ENCODE data around the gene MCTP1.
"Not testable (repeated sequence)": the region's sequence is repeated elsewhere in the genome, so short reads cannot be mapped to it uniquely, and the experiment has no call there.

The MCTP1 gene

GRCh38 chr5:94853120-94853519 is 431.8 kb downstream of the MCTP1 start:
- DNase-seq: no peak

DNA sequence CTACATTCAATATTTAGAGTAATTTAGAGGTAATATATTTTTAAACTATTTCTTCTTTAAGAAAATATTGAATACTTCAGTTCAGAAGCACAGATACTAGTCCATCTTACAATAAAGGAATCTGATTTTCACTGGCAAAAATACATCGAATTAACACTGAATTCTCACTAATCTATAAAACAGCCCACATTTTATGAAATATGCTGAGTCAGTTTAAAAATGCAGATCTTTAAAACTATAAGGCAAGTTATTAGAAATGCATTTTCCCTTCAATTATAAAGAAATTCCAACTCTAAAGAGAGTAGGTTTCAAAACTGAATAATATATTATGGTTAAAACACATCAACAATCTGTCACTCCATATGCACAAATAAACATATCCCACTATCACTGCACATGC is 433.9 kb downstream of the MCTP1 start:
- no peak for DNase-seq

- DNase-seq: peak; percentile 66
Measured at GRCh38 chr5:94849821-94850736, 434.8 kb downstream of the MCTP1 start.

GRCh38 chr5:94849324-94849723 is 435.6 kb downstream of the MCTP1 start:
- no peak for DNase-seq

DNA sequence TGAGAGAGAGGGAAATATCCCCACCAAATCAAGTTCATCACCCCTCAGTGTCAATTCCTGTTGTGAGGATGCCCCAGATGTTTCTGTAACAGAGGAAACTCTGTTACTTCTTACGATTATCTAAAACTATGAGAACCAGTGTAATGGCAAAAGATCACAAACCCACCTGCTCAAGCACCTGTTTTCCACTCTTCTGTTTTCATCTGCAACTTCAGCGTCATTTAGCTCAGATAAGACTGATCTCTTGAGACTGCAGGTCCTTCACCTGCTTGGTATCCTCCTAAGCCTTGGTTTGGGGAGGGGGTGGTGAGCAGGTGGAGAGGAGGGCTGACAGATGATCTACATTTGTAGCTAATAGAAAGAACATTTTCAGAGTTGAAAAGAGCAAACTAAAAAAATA is 437.2 kb downstream of the MCTP1 start:
- DNase-seq: no peak

DNA sequence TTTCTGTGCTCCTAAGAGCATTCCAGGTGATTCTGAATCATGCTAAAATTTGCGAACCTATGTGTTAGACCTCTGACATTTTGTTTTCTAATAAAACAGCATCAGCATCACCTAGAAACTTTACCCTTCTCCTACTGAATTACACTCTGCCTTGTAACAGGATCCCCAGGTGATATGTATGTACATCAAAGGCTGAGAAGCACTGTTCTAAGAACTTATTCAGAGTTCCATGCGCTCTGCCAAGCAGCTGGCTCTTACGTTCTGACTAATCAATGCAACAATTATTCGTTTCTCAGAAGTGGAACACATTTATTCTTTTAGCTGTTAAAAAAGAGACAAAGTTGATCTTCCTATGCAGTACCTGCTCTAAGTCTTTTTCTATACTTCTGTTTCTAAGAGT is 437.9 kb downstream of the MCTP1 start:
- DNase-seq: no peak

DNA sequence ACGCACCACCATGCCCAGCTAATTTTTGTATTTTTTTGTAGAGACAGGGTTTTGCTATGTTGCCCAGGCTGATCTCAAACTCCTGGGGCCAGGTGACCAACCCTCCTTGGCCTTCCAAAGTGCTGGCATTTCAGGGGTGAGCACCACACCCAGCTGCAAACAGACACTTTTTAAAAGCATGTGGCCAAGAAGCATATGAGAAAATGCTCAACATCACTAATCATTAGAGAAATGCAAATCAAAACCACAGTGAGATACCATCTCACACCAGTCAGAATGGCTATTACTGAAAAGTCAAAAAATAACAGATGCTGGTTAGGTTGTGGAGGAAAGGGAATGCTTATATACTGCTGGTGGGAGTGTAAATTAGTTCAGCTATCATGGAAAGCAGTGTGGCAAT is 439.2 kb downstream of the MCTP1 start:
- not testable (repeated sequence) for DNase-seq

- no peak for DNase-seq
Measured at GRCh38 chr5:94841598-94842322, 443.1 kb downstream of the MCTP1 start.

- DNase-seq: no peak
Measured at GRCh38 chr5:94833851-94834250, 451.0 kb downstream of the MCTP1 start.

- no peak for DNase-seq
Measured at GRCh38 chr5:94832685-94833084, 452.2 kb downstream of the MCTP1 start.

DNA sequence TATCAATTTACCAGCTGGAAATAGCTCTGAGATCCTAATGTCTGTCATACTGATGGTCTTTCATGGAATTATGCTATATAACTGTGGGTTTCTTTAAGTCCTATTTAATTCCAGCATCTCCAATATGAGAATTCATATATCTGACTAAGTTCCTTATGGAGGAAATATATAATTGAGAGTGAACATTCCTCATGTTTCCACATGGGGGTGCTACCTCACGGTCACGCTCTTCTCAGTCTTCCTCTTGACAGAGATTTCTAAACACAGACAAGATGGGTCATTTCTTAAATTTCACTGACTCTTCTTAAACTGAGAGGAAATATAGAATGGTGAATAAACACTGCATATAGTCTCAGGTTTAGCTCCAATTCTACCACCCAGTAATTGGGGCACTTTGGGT is 454.4 kb downstream of the MCTP1 start:
- peak; percentile 38 for DNase-seq

DNA sequence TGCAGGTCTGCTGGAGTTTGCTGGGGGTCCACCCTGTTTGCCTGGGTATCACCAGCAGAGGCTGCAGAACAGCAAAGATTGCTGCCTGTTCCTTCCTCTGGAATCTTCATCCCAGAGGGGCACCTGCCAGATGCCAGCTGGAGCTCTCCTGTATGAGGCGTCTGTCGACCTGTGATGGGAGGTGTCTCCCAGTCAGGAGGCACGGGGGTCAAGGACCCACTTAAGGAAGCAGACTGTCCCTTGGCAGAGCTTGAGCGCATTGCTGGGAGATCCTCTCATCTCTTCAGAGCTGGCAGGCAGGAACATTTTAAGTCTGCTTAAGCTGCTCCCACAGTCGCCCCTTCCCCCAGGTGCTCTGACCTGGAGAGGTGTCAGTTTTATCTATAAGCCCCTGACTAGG is 456.7 kb downstream of the MCTP1 start:
- not testable (repeated sequence) for DNase-seq

- no peak for DNase-seq
Measured at GRCh38 chr5:94820488-94820887, 464.4 kb downstream of the MCTP1 start.

GRCh38 chr5:94818904-94819303 is 466.0 kb downstream of the MCTP1 start:
- DNase-seq: no peak

DNA sequence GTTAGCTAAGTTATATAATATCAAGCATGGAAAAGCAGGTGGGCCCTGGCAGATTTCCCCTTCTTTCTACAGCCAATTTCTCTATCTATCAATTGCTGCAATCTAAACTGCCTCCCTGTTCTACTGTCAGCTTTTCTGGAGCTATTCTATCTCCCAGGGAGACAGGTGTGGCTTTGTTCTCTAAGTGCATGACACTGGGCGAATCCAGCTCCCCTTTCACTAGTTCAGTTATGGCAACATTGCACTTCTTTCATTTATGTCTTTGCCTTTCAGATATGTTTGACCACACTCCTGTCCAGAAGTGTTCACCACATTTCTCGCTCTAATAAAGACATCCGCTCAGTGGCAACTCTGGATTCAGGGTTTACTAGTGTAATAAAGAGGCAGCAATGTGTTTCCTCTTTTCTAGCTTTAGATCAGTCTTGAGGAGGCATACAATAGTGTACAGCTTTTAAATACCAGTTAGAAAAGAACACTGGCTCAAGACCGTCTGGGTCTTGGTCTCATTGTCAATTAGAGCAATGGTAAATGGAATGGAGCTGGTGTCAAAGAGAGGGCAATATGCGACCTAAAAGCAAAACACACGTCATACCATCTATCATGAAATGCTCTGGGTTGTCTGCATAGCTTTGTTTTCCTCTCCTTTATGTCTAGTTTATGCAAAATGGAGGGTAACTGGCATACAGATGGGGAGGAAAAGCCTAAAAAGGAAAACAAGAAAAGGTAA is 469.4 kb downstream of the MCTP1 start:
- DNase-seq: no peak

- no peak for DNase-seq
Measured at GRCh38 chr5:94812232-94812631, 472.7 kb downstream of the MCTP1 start.

- DNase-seq: no peak
Measured at GRCh38 chr5:94811331-94811730, 473.6 kb downstream of the MCTP1 start.

GRCh38 chr5:94810877-94811276 is 474.0 kb downstream of the MCTP1 start:
- DNase-seq: no peak

DNA sequence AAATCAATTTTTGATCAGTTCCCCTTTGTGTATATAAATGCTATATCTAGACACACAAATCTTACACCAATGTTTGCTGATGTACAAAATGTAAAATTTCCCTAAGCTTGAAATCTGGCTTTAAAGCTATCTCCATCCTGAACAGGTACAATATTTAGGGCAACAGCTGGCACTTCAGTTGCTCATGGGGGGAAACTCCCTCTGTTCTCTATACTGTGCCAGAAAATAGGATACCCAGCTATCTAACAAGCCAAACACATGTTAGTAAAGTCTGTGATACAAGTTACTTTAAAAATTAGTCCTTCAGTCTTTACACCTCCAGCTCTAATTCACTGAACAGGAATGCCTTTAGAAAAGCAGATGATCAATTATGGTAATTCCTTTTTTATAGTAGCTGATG is 474.6 kb downstream of the MCTP1 start:
- no peak for DNase-seq

DNA sequence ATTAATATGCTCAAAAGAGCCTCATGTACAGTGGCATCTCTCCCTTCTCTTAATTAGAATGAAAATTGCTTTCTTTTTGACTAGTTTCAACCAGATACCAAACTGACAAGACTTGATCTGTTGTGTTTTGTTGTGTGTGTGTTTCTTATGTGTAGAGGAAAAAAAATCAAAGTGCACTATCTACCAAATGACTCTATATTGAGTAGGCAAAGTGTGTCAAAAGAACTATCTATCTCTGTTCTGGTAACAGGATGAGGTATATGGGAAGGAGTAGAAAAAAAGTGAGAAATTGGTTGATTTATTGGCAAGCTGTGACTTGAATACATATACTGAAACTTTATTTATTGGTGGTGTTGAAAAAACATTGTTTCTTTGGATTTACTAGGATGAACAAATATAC is 476.4 kb downstream of the MCTP1 start:
- no peak for DNase-seq

DNA sequence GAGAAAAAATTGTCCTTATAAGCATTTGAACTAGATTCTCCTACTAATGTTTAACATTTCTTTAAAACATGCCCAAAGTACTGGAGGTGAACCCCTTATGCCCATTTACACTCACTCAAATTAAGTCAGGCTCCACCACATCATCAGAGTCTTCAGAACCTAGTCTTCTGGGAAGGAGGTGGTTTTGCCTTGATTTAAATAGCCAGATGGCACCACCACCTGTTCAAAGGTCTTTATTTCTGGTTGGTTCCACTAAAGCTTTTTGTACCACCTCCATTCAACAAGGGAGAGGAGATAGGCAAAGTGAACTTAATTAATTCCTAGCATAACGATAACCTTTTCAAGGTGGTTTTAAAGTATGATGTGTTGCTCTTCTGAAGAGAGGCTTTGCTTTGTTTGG is 476.9 kb downstream of the MCTP1 start:
- no peak for DNase-seq

DNA sequence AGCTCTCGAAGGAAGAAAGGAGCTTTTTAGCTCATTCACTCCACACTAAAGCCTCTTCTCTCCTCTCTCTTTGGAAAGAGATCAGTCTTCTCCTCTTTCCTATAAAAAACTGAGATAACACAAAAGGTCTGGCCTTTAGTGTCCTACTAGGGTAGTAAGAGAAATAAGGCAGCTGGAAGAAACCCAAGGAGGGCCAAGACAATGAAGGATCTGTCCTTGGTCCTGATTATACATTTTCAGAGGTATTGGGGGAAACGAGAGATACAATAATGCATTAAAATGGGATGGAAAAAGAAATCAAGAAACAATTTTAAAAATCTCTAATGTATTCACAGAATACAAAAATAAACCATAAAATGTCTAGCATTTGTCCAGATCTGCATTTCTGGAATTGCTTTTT is 482.4 kb downstream of the MCTP1 start:
- DNase-seq: peak; percentile 41

GRCh38 chr5:94796586-94796985 is 488.3 kb downstream of the MCTP1 start:
- no peak for DNase-seq

DNA sequence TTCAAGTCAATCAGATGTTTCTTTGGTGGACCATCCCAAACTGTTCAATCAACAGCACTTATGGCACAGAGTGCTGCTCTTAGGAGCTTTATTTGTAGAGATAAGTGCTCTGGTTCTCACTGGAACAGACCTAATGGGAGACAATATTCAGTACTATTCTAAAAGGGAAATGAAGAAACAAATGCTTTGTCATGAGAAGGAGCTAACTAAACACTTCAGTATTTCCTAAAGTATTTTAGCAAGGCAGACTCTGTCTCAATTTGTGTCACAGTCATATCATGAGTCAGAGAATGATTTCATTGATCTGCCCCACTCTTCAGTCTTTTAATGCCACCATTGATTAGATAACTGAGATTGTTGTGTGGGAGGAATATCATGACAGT is 491.1 kb downstream of the MCTP1 start:
- DNase-seq: no peak

Measured in OCI-M1 (cell line).